ENCODE results near the gene PCID2.

The PCID2 gene

DNA sequence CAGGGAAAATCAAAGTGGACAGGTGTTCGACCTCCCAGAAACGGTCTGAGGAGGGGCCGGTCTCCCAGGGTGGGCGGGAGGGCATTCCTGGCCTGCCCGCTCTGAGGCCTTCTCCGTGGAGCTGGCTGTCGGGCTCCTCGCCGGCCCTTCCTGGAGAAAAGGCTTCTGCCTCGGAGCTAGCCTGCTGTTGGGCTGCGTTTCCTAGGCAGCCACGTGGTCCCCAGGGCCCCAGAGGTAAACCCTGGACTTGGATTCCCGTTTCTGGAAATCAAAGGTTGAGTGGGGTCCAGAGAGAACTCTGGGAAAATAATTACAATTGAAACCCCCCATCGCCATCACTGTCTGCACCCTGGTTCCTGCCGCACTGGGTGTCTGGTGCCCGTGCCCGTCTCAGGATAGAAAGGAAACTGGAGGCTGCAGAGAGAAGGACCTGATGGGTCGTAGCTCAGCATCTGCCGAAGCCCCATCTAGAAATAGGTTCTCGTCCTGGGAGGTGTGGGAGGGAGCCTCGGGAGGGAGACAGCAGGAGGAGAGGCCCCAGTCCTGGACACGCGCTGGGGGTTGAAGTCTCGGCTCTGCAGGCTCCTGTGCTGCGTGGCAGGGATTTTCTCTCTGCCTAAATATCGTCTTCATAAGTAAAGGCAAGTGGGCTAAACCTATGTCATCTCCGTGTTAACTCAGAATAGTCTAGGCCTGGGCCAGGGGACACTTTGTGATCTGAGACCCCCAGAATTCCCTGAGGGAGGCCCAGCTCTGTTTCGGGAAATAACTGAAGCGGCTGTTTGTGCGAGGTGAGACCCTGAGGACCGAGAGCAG, 57.7 kb downstream of the PCID2 start:
- DNase-seq, result no peak

DNA sequence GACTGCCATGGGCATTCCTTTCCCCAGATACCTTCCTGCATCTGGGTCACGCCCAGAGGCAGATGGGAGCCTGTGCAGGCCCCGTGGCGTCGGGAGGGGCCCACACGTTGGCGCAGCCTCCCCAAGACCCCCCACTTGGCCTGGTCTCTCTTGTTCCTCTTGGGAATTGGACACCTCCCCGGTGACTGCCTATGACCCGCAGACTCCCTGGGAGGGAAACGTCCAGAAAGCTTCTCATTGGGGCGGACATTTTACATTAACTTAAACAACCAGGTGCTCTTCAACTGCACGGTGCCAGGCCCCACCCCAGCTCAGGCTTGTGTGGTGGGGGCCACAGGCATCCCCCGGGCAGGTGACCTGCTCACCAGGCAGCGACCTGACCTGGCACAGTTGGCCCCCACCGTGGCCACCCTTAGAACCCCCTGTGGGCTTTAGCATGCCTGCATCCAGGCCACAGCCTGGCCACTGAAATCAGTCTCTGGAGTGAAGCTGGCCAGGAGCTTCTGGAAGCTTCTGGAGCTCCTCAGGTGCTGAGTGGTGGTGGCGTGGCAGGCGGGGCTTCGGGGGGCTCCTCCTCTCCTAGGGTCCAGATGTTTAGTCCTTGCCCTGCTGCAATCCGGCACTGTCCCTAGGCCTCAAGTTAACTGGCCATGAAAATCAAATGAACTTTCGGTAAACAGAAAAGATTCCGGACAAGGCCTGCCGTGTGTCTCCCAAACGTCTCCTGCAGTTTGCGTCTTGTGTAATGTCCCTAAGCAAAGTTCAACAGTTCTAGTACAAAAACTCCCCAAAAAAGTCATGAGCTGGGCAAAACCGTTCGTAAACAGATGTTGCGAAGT, 58.5 kb downstream of the PCID2 start:
- DNase-seq, result no peak

- no peak for DNase-seq
These were observed 59.4 kb downstream of the PCID2 start for GRCh38 chr13:113148940-113149503.

DNA sequence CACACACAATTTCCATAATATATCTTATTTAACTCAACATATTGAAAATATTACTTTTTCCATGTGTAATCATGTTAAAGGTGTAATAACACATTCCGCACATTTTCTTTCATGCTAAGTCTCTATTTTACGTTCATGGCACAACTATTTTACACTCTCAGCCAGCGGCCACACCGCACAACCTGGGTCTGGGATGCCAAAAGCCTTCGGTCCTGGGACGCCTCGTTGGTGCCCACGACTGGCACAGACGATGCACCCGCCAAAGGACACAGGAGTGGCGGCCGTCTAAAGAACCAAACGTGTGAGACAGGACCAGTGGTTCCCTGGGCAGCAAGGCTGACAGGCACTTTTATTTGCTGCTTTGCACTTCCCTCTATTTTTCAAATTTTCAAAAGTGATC, 60.1 kb downstream of the PCID2 start:
- no peak for DNase-seq

DNA sequence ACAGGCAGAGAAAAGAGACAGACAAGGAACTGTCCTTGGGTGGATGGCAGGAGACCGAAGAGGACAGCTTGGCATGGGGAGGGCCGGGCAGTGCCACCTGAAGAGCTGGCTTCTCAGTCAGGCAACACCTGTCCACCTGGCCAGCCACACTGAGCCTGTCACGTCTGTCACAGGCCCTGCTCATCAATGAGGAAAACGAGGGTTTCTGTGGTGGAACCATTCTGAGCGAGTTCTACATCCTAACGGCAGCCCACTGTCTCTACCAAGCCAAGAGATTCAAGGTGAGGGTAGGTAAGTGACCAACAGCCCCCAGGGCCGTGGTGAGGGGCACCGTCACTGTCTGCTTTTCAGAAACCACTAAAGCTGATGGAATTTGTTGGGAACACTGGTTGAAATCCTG, 61.3 kb downstream of the PCID2 start:
- no peak for DNase-seq

GRCh38 chr13:113146750-113147149, 61.7 kb downstream of the PCID2 start:
- no peak for DNase-seq

- DNase-seq, result no peak
These were observed 62.4 kb downstream of the PCID2 start for GRCh38 chr13:113145911-113146598.

GRCh38 chr13:113145496-113145895, 63.0 kb downstream of the PCID2 start:
- DNase-seq, result no peak

DNA sequence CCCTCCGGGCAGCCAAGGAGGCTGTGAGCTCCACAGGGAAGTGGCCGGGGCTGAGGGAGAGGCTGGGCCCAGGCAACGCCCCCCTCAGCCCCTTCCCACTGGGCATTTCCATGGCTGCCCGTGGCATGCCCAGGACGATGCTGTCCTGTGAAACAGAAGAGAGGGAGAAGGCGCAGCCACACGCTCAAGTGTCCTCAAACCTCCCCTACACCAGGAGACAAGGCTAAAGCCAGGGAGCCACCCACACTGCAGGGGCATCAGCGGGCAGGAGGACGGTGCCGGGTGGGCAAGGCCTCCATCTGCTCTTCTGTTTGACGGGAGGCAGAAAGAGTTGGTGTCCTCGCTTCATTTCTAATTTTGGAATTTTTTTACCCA, 64.2 kb downstream of the PCID2 start:
- DNase-seq, result no peak

GRCh38 chr13:113143466-113144254, 64.8 kb downstream of the PCID2 start:
- DNase-seq, result no peak

- no peak for DNase-seq
These were observed 65.6 kb downstream of the PCID2 start for GRCh38 chr13:113142876-113143275.

DNA sequence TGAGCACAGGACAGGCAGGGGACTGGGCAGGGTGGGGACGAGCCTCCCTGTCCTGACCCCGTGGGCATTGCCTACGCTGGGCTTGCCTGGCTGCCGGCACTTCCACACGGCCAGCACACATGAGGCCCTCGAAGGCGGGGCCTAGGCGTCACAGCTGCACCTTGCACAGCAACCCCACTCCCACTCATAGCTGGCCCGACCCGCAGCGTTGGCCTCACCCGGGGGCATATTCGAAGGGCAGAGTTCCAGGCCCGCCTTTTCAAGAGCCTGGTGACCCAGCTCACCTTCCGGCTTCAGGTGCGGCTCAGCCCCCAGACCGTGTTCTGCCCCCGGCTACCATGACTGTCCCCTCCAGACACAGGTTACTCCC, 66.9 kb downstream of the PCID2 start:
- no peak for DNase-seq

DNA sequence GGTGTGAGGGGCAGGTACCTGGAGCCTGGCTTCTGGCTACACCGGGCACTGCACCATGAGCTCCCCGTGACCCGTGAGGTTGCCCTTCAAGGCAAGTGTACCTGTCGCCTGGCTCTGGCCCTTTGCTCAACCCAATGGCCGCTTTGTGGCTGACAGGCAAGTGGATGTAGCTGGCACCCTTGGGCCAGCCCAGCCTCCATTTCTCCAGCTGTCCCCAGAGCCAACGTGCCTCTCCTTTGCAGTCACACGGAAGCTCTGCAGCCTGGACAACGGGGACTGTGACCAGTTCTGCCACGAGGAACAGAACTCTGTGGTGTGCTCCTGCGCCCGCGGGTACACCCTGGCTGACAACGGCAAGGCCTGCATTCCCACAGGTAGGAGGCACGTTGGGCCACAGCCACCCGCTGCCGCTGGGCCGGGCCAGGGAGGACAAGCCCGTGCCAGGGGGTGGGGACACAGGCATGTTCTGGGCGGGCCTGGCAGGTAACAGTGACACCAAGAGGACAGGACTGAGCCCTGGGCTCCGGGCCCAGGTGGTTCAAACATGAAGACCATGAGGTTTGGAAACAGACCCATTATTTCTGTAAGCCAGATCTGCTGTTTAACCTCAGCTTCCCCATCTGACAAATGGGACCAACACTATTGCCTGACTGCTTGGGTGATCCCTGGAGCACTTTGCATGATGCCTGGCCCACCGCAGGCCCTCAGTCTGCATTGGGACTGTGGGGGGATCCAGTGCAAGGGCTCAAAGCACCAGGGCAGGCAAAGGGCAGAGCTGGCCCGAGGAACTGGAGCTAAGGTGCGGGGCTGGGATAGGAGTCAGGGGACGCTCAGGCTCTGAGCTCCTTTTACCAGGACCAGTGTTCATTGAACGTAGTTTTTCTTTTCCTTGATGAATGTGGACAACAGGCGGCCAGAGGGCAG, 67.5 kb downstream of the PCID2 start:
- DNase-seq, result no peak

- no peak for DNase-seq
These were observed 68.9 kb downstream of the PCID2 start for GRCh38 chr13:113139577-113139976.

DNA sequence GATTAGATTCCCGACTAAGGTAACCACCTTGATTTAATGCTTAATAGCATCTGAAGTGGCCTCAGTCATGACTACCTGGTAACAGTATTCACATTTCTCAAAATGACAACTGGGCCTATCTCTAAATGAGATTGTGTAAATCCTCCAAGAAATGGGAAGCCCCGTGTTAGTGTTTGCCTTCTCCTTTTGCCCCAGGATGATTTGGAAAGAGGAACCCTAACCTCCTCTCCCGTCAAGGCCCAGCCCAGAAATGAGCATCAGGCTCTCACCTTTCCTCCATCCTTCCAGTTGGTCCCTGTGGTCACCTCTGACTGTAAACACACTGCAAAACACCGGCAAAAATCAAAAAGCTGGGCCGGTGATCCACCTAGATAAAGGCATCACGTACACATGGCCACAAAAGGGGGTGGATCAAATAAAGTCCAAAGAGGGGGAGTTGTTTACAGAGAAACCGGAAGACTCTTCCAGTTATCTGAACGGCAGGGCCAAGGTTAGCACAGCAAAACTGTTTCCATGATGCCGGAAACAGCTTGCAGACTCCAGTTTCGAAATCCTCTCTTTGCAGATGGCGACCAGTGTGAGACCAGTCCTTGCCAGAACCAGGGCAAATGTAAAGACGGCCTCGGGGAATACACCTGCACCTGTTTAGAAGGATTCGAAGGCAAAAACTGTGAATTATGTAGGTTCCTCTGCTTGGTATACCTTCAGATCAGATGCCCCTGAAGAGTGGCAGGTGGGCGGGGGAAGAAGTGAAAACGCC, 69.5 kb downstream of the PCID2 start:
- DNase-seq, result no peak

DNA sequence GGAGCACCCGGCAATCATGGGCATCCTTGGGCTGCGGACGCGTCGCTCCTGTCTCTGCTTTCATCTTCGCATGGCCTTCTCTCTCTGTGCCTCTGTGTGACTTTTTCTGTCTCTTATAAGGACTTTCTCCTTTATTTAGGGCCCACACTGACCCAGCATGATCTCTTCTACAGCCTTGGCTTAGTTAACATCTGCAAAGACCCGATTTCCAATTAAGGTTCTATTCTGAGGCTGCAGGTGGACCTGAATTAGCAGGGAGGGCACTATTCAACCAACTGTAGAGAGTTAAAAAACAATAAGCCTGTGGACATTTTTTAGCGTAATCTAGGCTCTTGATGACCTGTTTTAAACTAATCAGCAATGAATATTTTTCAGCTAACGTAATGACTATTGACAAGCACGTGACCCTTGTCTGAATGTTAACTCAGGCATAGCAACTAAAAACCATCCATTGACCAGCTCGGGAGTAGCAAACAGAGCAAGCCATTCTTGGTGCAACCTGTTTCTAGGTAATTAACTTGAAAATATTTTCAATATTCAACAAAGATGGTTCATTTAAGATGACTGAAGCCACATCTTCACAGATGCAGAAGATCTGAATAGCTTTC, 70.7 kb downstream of the PCID2 start:
- DNase-seq, result no peak

DNA sequence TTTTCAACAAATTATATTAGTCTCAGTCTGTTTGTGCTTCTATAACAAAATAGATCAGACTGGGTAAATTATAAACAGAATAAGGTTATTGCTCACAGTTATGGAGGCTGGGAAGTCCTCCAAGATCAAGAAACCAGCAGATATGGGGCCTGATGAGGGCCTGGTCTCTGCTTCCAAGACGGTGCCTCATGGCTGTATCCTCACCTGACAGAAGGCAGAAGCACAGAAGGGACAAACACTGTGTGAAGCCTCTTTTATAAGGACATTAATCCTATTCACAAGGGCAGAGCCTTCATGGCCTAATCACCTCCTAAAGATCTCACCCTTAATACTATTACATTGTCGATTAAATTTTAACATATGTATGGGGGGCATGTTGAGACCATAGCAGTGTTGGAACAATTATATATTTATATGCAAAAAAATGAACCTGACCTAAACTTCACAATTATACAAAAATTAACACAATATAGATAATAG, 73.1 kb downstream of the PCID2 start:
- no peak for DNase-seq
